WTC11 (cell line): ENCODE measurements around the gene ZNF17. TPM values are rescaled to one million over a fixed set of nuclear protein-coding genes. Genes with fewer than 3 reads are reported as not detected.

Experiments used
- ATAC-seq: fragments of 200-7000 bp; cut with Tn5 transposase; 2 replicates; pipeline ENCODE4 v1.10.0; 2021; ENCODE audit warnings: mild to moderate bottlenecking, moderate library complexity
- CTCF ChIA-PET: fragments of 300-600 bp; sonication (Branson Sonifier 250); formaldehyde crosslinking; loops from one replicate; lab custom pipeline; 2021; ENCODE audit warnings: antibody characterized with exemption; lab: Charles Lee
- POLR2A ChIA-PET: fragments of 350-600 bp; sonication (Branson Sonifier 250); formaldehyde crosslinking; loops from one replicate; lab custom pipeline; 2021; ENCODE audit warnings: antibody characterized with exemption; lab: Charles Lee
- DNase-seq: peaks from one replicate; pipeline ENCODE4 v3.0.0; 2021; ENCODE audit warnings: low spot score
- H3K27ac Mint-ChIP-seq: 2 replicates; pipeline ENCODE4 v1.8.0; 2021; ENCODE audit warnings: mixed read lengths
- H3K27me3 Mint-ChIP-seq: 2 replicates; pipeline ENCODE4 v1.8.0; 2021; ENCODE audit warnings: low read depth, mild to moderate bottlenecking, moderate library complexity, mixed read lengths
- H3K36me3 Mint-ChIP-seq: 2 replicates; pipeline ENCODE4 v1.8.0; 2021; ENCODE audit warnings: mixed read lengths
- H3K4me1 Mint-ChIP-seq: 2 replicates; pipeline ENCODE4 v1.8.0; 2022; ENCODE audit warnings: mixed read lengths
- H3K4me3 Mint-ChIP-seq: 2 replicates; pipeline ENCODE4 v1.8.0; 2021; ENCODE audit warnings: mild to moderate bottlenecking, moderate library complexity, mixed read lengths
- H3K9me3 Mint-ChIP-seq: 2 replicates; pipeline ENCODE4 v1.8.0; 2021; ENCODE audit warnings: mixed read lengths
- ATF1 ChIP-seq: sonication (generic); formaldehyde crosslinking; IDR thresholded peaks from 2 replicates; pipeline ENCODE4 v1.8.1; 2023; ENCODE audit warnings: mild to moderate bottlenecking, moderate library complexity, missing genetic modification reagents
- CBFB ChIP-seq: sonication (generic); formaldehyde crosslinking; IDR thresholded peaks from 2 replicates; pipeline ENCODE4 v1.8.1; 2022; ENCODE audit warnings: mild to moderate bottlenecking, low read depth, missing genetic modification reagents
- E2F1 ChIP-seq: sonication (generic); formaldehyde crosslinking; IDR thresholded peaks from 2 replicates; pipeline ENCODE4 v1.8.0; 2022; ENCODE audit warnings: mild to moderate bottlenecking, missing genetic modification reagents
- ERG ChIP-seq: fragments of 250-450 bp; sonication (Bioruptor Pico); IDR thresholded peaks from 2 replicates; pipeline ENCODE4 v1.8.0; 2021; ENCODE audit warnings: mild to moderate bottlenecking
- GRHL2 ChIP-seq: fragments of 250-450 bp; sonication (Bioruptor Pico); IDR thresholded peaks from 2 replicates; pipeline ENCODE4 v1.8.0; 2022; ENCODE audit warnings: mild to moderate bottlenecking, moderate library complexity; ENCODE audit not compliant: insufficient replicate concordance, severe bottlenecking
- HMGXB4 ChIP-seq: sonication (generic); formaldehyde crosslinking; IDR thresholded peaks from 2 replicates; pipeline ENCODE4 v1.8.1; 2023; ENCODE audit warnings: mild to moderate bottlenecking, moderate library complexity, missing genetic modification reagents
- NR1H2 ChIP-seq: sonication (generic); formaldehyde crosslinking; IDR thresholded peaks from 2 replicates; pipeline ENCODE4 v1.9.0; 2021; ENCODE audit warnings: mild to moderate bottlenecking, moderate library complexity, missing genetic modification reagents
- NR2C2 ChIP-seq: sonication (generic); formaldehyde crosslinking; IDR thresholded peaks from 2 replicates; pipeline ENCODE4 v1.8.0; 2022; ENCODE audit warnings: mild to moderate bottlenecking, missing genetic modification reagents
- TCF7 ChIP-seq: sonication (generic); formaldehyde crosslinking; IDR thresholded peaks from 2 replicates; pipeline ENCODE4 v1.8.0; 2022; ENCODE audit warnings: mild to moderate bottlenecking, low read depth, missing genetic modification reagents, moderate library complexity
- ZNF121 ChIP-seq: sonication (generic); formaldehyde crosslinking; IDR thresholded peaks from 2 replicates; pipeline ENCODE4 v1.8.0; 2023; ENCODE audit warnings: missing genetic modification reagents
- ZNF416 ChIP-seq: fragments of 250-450 bp; sonication (Bioruptor Pico); IDR thresholded peaks from 2 replicates; pipeline ENCODE4 v1.9.0; 2021; ENCODE audit warnings: mild to moderate bottlenecking, inconsistent platforms
- total RNA-seq: library from RNA; stranded (reverse); gene quantifications from 3 replicates; pipeline ENCODE4 v1.2.3, GENCODE V29; 2021
- TF ChIP-seq, protein P1 (sequence below): sonication (generic); formaldehyde crosslinking; IDR thresholded peaks from 2 replicates; pipeline ENCODE4 v1.8.0; 2022; ENCODE audit warnings: mild to moderate bottlenecking, missing genetic modification reagents
- TF ChIP-seq, protein P2 (sequence below): sonication (generic); formaldehyde crosslinking; IDR thresholded peaks from 2 replicates; pipeline ENCODE4 v1.8.0; 2023; ENCODE audit warnings: missing genetic modification reagents, mild to moderate bottlenecking, borderline replicate concordance

The ZNF17 gene
- total RNA-seq, 1 experiment from 2014 or later, result 7.7 TPM

- TF ChIP-seq ZNF416 (CRISPR knock-in tag) (no peak), ZNF121 (CRISPR knock-in tag) (no peak), NR2C2 (CRISPR knock-in tag) (no peak), HMGXB4 (CRISPR knock-in tag) (no peak), E2F1 (CRISPR knock-in tag) (no peak)
Measured at GRCh38 chr19:57382806-57383488, 28.0 kb upstream of the ZNF17 start (continued).

- H3K4me3 Mint-ChIP-seq, result peak overlapping the region; percentile 95
- H3K27ac Mint-ChIP-seq, result peak overlapping the region; percentile 97
- DNase-seq (no peak), ATAC-seq (no peak)
- H3K36me3 Mint-ChIP-seq, result no peaks in the 10 kb centered on the region
- POLR2A ChIA-PET, result interaction anchor here (0.6 to 1.4 kb wide), 5 partner anchors 26 to 225 kb away, joined by 3 to 6 read pairs (median 4); partner anchors contain the start of genes TRAPPC2B, ZNF134, ZNF264 and ZNF304
- TF ChIP-seq ERG (no peak), ATF1 (CRISPR knock-in tag) (no peak), GRHL2 (CRISPR knock-in tag) (no peak)
- TF ChIP-seq, protein P1, sequence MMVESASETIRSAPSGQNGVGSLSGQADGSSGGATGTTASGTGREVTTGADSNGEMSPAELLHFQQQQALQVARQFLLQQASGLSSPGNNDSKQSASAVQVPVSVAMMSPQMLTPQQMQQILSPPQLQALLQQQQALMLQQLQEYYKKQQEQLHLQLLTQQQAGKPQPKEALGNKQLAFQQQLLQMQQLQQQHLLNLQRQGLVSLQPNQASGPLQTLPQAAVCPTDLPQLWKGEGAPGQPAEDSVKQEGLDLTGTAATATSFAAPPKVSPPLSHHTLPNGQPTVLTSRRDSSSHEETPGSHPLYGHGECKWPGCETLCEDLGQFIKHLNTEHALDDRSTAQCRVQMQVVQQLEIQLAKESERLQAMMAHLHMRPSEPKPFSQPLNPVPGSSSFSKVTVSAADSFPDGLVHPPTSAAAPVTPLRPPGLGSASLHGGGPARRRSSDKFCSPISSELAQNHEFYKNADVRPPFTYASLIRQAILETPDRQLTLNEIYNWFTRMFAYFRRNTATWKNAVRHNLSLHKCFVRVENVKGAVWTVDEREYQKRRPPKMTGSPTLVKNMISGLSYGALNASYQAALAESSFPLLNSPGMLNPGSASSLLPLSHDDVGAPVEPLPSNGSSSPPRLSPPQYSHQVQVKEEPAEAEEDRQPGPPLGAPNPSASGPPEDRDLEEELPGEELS (CRISPR knock-in tag), result no peak
- H3K27me3 Mint-ChIP-seq, result peaks cover 19% of the 10 kb centered on the region
- CTCF ChIA-PET, result interaction anchor here (0.6 to 1.9 kb wide), 8 partner anchors 14 to 285 kb away, joined by 3 to 9 read pairs (median 4); partner anchors contain the start of genes TRAPPC2B, ZNF547 and ZNF549
- H3K4me1 Mint-ChIP-seq, result peaks cover 13% of the 10 kb centered on the region
- no peaks in the 10 kb centered on the region for H3K9me3 Mint-ChIP-seq
Measured at GRCh38 chr19:57389194-57389729, 21.7 kb upstream of the ZNF17 start.

DNA sequence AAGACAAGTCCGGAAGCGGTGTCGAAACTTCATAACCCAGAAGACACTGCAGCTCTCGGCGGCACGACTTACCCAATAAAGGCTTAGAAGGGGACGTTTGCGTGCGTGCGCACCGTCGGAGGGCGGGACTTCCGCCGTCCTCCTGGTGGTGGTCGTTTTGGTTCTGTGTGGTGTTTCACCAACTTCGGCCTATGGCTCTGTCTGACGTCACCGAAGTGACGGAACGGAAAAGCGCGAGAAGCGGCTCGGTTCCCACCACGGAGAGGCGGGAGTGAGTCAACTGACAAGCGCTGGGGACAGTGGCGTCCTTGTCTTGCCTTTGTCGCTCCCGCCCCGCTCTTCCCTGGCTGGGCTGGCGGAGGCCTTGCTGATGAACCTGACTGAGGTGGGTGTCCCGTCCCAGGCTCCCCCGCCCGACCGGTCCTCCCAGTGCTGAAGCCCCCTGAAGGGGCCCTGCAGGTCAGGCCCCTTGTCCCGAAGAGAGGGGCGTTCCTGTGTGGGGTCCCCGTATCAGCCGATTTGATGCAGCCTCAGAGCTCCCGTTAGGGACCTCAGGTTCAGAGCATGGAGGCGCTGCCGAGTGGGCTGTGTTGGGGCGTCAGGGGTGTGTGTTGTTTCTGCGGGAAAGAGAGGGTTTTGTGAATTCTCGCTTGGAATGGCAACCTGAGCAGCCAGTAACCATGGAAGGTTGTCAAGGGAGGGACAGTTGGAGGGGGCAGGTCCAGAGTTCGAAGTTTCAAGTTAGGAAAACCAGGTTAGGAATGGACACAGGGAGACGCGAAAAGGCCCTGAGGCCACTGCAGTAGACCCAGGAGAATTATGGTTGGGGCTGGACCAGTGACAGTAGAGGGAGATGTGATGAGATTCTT, 21.0 kb upstream of the ZNF17 start, which contains the start of gene ZNF548:
TSS of gene ZNF548 (plus strand) at position 125 of the 869 bp plus-strand sequence. CDS start at position 371, 246 bp downstream.
- no peaks in the 10 kb centered on the region for H3K36me3 Mint-ChIP-seq
- peak within 1 kb of the TSS; percentile 97 for H3K27ac Mint-ChIP-seq
- ChIA-PET POLR2A (interaction anchor here (0.6 to 1.4 kb wide), 5 partner anchors 26 to 224 kb away, joined by 3 to 6 read pairs (median 4); partner anchors contain the start of genes TRAPPC2B, ZNF134, ZNF264 and ZNF304), CTCF (interaction anchor here (0.6 to 1.9 kb wide), 8 partner anchors 14 to 285 kb away, joined by 3 to 9 read pairs (median 4); partner anchors contain the start of genes TRAPPC2B, ZNF547 and ZNF549)
- peaks cover 13% of the 10 kb centered on the region for H3K4me1 Mint-ChIP-seq
- peak within 1 kb of the TSS; percentile 95 for H3K4me3 Mint-ChIP-seq
- no peaks in the 10 kb centered on the region for H3K9me3 Mint-ChIP-seq
- ATAC-seq (peak; percentile 99), DNase-seq (peak; percentile 99)
- peaks cover 19% of the 10 kb centered on the region for H3K27me3 Mint-ChIP-seq
- TF ChIP-seq NR1H2 (CRISPR knock-in tag) (no peak), TCF7 (CRISPR knock-in tag) (no peak), CBFB (CRISPR knock-in tag) (no peak)
- TF ChIP-seq, protein P2, sequence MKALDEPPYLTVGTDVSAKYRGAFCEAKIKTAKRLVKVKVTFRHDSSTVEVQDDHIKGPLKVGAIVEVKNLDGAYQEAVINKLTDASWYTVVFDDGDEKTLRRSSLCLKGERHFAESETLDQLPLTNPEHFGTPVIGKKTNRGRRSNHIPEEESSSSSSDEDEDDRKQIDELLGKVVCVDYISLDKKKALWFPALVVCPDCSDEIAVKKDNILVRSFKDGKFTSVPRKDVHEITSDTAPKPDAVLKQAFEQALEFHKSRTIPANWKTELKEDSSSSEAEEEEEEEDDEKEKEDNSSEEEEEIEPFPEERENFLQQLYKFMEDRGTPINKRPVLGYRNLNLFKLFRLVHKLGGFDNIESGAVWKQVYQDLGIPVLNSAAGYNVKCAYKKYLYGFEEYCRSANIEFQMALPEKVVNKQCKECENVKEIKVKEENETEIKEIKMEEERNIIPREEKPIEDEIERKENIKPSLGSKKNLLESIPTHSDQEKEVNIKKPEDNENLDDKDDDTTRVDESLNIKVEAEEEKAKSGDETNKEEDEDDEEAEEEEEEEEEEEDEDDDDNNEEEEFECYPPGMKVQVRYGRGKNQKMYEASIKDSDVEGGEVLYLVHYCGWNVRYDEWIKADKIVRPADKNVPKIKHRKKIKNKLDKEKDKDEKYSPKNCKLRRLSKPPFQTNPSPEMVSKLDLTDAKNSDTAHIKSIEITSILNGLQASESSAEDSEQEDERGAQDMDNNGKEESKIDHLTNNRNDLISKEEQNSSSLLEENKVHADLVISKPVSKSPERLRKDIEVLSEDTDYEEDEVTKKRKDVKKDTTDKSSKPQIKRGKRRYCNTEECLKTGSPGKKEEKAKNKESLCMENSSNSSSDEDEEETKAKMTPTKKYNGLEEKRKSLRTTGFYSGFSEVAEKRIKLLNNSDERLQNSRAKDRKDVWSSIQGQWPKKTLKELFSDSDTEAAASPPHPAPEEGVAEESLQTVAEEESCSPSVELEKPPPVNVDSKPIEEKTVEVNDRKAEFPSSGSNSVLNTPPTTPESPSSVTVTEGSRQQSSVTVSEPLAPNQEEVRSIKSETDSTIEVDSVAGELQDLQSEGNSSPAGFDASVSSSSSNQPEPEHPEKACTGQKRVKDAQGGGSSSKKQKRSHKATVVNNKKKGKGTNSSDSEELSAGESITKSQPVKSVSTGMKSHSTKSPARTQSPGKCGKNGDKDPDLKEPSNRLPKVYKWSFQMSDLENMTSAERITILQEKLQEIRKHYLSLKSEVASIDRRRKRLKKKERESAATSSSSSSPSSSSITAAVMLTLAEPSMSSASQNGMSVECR (CRISPR knock-in tag), result no peak
- TF ChIP-seq, protein P1 (CRISPR knock-in tag), result no peak; the same call in 1 of the 2 replicates
